ENCODE data around the gene GPBP1.
A peak's percentile ranks its signal among the peaks of the same experiment; 100 is the strongest.

GPBP1 gene

GRCh38 chr5:57171816-57172465, 1.9 kb upstream of the GPBP1 start:
- no peak for DNase-seq (ENCODE audit: low read depth)
- TF ChIP-seq CTCF (conservative IDR thresholded peaks at IDR 0.05; ENCODE audit: low read depth, low read length): no peak
- H3K4me3 ChIP-seq (ENCODE audit: low read length): peak overlapping the region; percentile 95

- DNase-seq (ENCODE audit: low read depth): no peak
- H3K4me3 ChIP-seq (ENCODE audit: low read length): peak overlapping the region; percentile 95
- TF ChIP-seq CTCF (conservative IDR thresholded peaks at IDR 0.05; ENCODE audit: low read depth, low read length): no peak
Measured at GRCh38 chr5:57172466-57173318, 1.2 kb upstream of the GPBP1 start.

- H3K4me3 ChIP-seq (ENCODE audit: low read length): peak overlapping the region; percentile 95
- TF ChIP-seq CTCF (conservative IDR thresholded peaks at IDR 0.05; ENCODE audit: low read depth, low read length): no peak
- no peak for DNase-seq (ENCODE audit: low read depth)
Measured at GRCh38 chr5:57174128-57174889, 450 bp downstream of the GPBP1 start.

- DNase-seq (ENCODE audit: low read depth): no peak
- peak overlapping the region; percentile 95 for H3K4me3 ChIP-seq (ENCODE audit: low read length)
- no peak for TF ChIP-seq CTCF (conservative IDR thresholded peaks at IDR 0.05; ENCODE audit: low read depth, low read length)
Measured at GRCh38 chr5:57174890-57175510, 1.1 kb downstream of the GPBP1 start.

- no peak for DNase-seq (ENCODE audit: low read depth)
- no peak for TF ChIP-seq CTCF (conservative IDR thresholded peaks at IDR 0.05; ENCODE audit: low read depth, low read length)
- H3K4me3 ChIP-seq (ENCODE audit: low read length): peak overlapping the region; percentile 95
Measured at GRCh38 chr5:57175551-57176309, 1.9 kb downstream of the GPBP1 start.

GRCh38 chr5:57176350-57176857, 2.5 kb downstream of the GPBP1 start:
- peak overlapping the region; percentile 95 for H3K4me3 ChIP-seq (ENCODE audit: low read length)
- TF ChIP-seq CTCF (conservative IDR thresholded peaks at IDR 0.05; ENCODE audit: low read depth, low read length): no peak
- DNase-seq (ENCODE audit: low read depth): peak; percentile 61
